ENCODE results near the gene DOCK1.

DOCK1 gene

GRCh38 chr10:127458829-127459228 is 553.6 kb downstream of the DOCK1 start:
- no peak for TF ChIP-seq CTCF (IDR thresholded peaks at IDR 0.05; ENCODE audit: control insufficient read depth, insufficient read depth, low read depth, low read length, missing control alignments)
- no peak for DNase-seq (ENCODE audit: low read depth)
- H3K4me3 ChIP-seq (ENCODE audit: control insufficient read depth, low read depth, low read length): no peak overlapping the region

- no peak overlapping the region for H3K4me3 ChIP-seq (ENCODE audit: control insufficient read depth, low read depth, low read length)
- no peak for TF ChIP-seq CTCF (IDR thresholded peaks at IDR 0.05; ENCODE audit: control insufficient read depth, insufficient read depth, low read depth, low read length, missing control alignments)
- DNase-seq (ENCODE audit: low read depth): no peak
These were observed 554.7 kb downstream of the DOCK1 start for GRCh38 chr10:127459918-127460317.

- no peak for DNase-seq (ENCODE audit: low read depth)
- no peak for TF ChIP-seq CTCF (IDR thresholded peaks at IDR 0.05; ENCODE audit: control insufficient read depth, insufficient read depth, low read depth, low read length, missing control alignments)
- H3K4me3 ChIP-seq (ENCODE audit: control insufficient read depth, low read depth, low read length): no peak overlapping the region
These were observed 557.5 kb downstream of the DOCK1 start for GRCh38 chr10:127462643-127463295.

GRCh38 chr10:127463548-127463947 is 558.3 kb downstream of the DOCK1 start:
- TF ChIP-seq CTCF (IDR thresholded peaks at IDR 0.05; ENCODE audit: control insufficient read depth, insufficient read depth, low read depth, low read length, missing control alignments): no peak
- H3K4me3 ChIP-seq (ENCODE audit: control insufficient read depth, low read depth, low read length): no peak overlapping the region
- no peak for DNase-seq (ENCODE audit: low read depth)

- TF ChIP-seq CTCF (IDR thresholded peaks at IDR 0.05; ENCODE audit: control insufficient read depth, insufficient read depth, low read depth, low read length, missing control alignments): no peak
- no peak for DNase-seq (ENCODE audit: low read depth)
- H3K4me3 ChIP-seq (ENCODE audit: control insufficient read depth, low read depth, low read length): no peak overlapping the region
These were observed 559.3 kb downstream of the DOCK1 start for GRCh38 chr10:127464561-127464960.

GRCh38 chr10:127467811-127468210 is 562.6 kb downstream of the DOCK1 start:
- TF ChIP-seq CTCF (IDR thresholded peaks at IDR 0.05; ENCODE audit: control insufficient read depth, insufficient read depth, low read depth, low read length, missing control alignments): no peak
- no peak for DNase-seq (ENCODE audit: low read depth)
- no peak overlapping the region for H3K4me3 ChIP-seq (ENCODE audit: control insufficient read depth, low read depth, low read length)
